Measurements from ENCODE around the gene ADGRD1. TPM values are rescaled to one million over a fixed set of nuclear protein-coding genes. Genes with fewer than 3 reads are reported as not detected.

The ADGRD1 gene
- total RNA-seq, 4 donors from 2014 or later: 8.3 to 18.1 (median 12.5) TPM

GRCh38 chr12:131092901-131093603 is 139.3 kb downstream of the ADGRD1 start:
- intact Hi-C loops (cut with DNase I; ENCODE audit: low total_unique reads): no loop called here
- no peaks in the 10 kb centered on the region for H3K36me3 ChIP-seq
- H3K27me3 ChIP-seq: no peaks in the 10 kb centered on the region
- no peaks in the 10 kb centered on the region for H3K9me3 ChIP-seq
- peak overlapping the region in 1 of 4 donors; percentile 8 for H3K27ac ChIP-seq
- WGBS, 2 donors (ENCODE audit: low coverage in 1 of 2): 53 to 60% methylated on average over 1 to 17 of the region's 21 CpGs
- in situ Hi-C loops (cut with MboI; ENCODE audit: low pct_ligation_motif_present in 1 of 4, low pct_unique_long_range_greater_than_20kb in 1 of 4, low sequenced_read_pairs in 3 of 4): no loop called here
- no peak overlapping the region for H3K4me3 ChIP-seq
- no peaks in the 10 kb centered on the region for H3K4me1 ChIP-seq
- TF ChIP-seq POLR2A (IDR thresholded peaks at IDR 0.05) (no peak), CTCF (IDR thresholded peaks at IDR 0.05) (no peak), POLR2AphosphoS5 (IDR thresholded peaks at IDR 0.05) (no peak), EP300 (IDR thresholded peaks at IDR 0.05; ENCODE audit: low read depth) (no peak)
- DNase-seq: peak; percentile 65

GRCh38 chr12:131093604-131093955 is 139.9 kb downstream of the ADGRD1 start:
- no peak for DNase-seq
- in situ Hi-C loops (cut with MboI; ENCODE audit: low pct_ligation_motif_present in 1 of 4, low pct_unique_long_range_greater_than_20kb in 1 of 4, low sequenced_read_pairs in 3 of 4) (no loop called here), intact Hi-C loops (cut with DNase I; ENCODE audit: low total_unique reads) (no loop called here)
- Histone ChIP-seq H3K36me3 (no peaks in the 10 kb centered on the region), H3K27ac (peak overlapping the region in 1 of 4 donors; percentile 8), H3K4me3 (no peak overlapping the region), H3K4me1 (no peaks in the 10 kb centered on the region), H3K27me3 (no peaks in the 10 kb centered on the region), H3K9me3 (no peaks in the 10 kb centered on the region)
- 40% methylated on average over 1 of the region's 5 CpGs; no CpG with 5 or more reads in 1 of the 2 donors for WGBS, 2 donors (ENCODE audit: low coverage in 1 of 2)
- no peak for TF ChIP-seq POLR2AphosphoS5 (IDR thresholded peaks at IDR 0.05)

GRCh38 chr12:131093971-131094830 is 140.5 kb downstream of the ADGRD1 start:
- in situ Hi-C loops (cut with MboI; ENCODE audit: low pct_ligation_motif_present in 1 of 4, low pct_unique_long_range_greater_than_20kb in 1 of 4, low sequenced_read_pairs in 3 of 4): no loop called here
- Histone ChIP-seq H3K9me3 (no peaks in the 10 kb centered on the region), H3K36me3 (no peaks in the 10 kb centered on the region), H3K4me1 (no peaks in the 10 kb centered on the region), H3K27ac (no peak overlapping the region), H3K4me3 (no peak overlapping the region), H3K27me3 (no peaks in the 10 kb centered on the region)
- 78% methylated on average over 8 of the region's 11 CpGs; no CpG with 5 or more reads in 1 of the 2 donors for WGBS, 2 donors (ENCODE audit: low coverage in 1 of 2)
- TF ChIP-seq POLR2A (IDR thresholded peaks at IDR 0.05): no peak
- TF ChIP-seq POLR2AphosphoS5 (IDR thresholded peaks at IDR 0.05): no peak
- TF ChIP-seq CTCF (IDR thresholded peaks at IDR 0.05): no peak
- TF ChIP-seq EP300 (IDR thresholded peaks at IDR 0.05; ENCODE audit: low read depth): no peak
- DNase-seq: peak; percentile 4
- intact Hi-C loops (cut with DNase I; ENCODE audit: low total_unique reads): no loop called here

GRCh38 chr12:131094831-131095805 is 141.4 kb downstream of the ADGRD1 start:
- in situ Hi-C loops (cut with MboI; ENCODE audit: low pct_ligation_motif_present in 1 of 4, low pct_unique_long_range_greater_than_20kb in 1 of 4, low sequenced_read_pairs in 3 of 4) (no loop called here), intact Hi-C loops (cut with DNase I; ENCODE audit: low total_unique reads) (no loop called here)
- no peaks in the 10 kb centered on the region for H3K4me1 ChIP-seq
- H3K27ac ChIP-seq: no peak overlapping the region
- TF ChIP-seq POLR2A (IDR thresholded peaks at IDR 0.05): no peak
- TF ChIP-seq CTCF (IDR thresholded peaks at IDR 0.05): no peak
- no peak for TF ChIP-seq EP300 (IDR thresholded peaks at IDR 0.05; ENCODE audit: low read depth)
- TF ChIP-seq POLR2AphosphoS5 (IDR thresholded peaks at IDR 0.05): no peak
- H3K4me3 ChIP-seq: no peak overlapping the region
- no peaks in the 10 kb centered on the region for H3K27me3 ChIP-seq
- H3K36me3 ChIP-seq: no peaks in the 10 kb centered on the region
- no peak for DNase-seq
- WGBS, 2 donors (ENCODE audit: low coverage in 1 of 2): 80 to 83% methylated on average over 1 to 24 of the region's 25 CpGs
- H3K9me3 ChIP-seq: no peaks in the 10 kb centered on the region
